CD4-positive, alpha-beta T cell treated with Interferon alpha-2 for 1 hour (primary cell): ENCODE measurements around the gene MROH2B.
"Not testable (repeated sequence)": the region's sequence is repeated elsewhere in the genome, so short reads cannot be mapped to it uniquely, and the experiment has no call there.

Source experiments
- DNase-seq, 2 donors: peaks; one replicate each; pipeline ENCODE4 v3.0.0-alpha.2; 2020 to 2022

MROH2B gene

DNA sequence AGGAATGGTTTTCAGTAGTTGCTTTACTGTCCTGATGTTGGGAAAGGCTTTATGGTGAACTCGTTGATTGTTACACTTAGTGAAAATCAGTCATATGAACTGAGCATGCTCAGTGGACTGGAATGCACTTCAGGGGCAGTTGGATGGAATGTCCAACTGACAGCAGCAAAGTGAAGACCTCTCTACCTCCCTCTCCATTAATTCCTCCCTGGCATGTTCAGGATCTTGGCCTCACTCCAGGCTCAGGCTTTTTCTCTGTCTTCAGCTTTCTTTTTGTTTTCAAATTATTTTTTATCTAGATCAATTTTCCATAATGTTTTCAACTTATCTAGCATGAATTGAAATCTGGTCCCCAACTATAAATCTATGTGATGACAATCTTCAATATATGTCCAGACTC, at the start of gene MROH2B:
TSS of gene MROH2B (minus strand) at position 101 of the 400 bp plus-strand sequence. CDS start 490 bp downstream, outside the sequence.
- DNase-seq, result no peak

DNA sequence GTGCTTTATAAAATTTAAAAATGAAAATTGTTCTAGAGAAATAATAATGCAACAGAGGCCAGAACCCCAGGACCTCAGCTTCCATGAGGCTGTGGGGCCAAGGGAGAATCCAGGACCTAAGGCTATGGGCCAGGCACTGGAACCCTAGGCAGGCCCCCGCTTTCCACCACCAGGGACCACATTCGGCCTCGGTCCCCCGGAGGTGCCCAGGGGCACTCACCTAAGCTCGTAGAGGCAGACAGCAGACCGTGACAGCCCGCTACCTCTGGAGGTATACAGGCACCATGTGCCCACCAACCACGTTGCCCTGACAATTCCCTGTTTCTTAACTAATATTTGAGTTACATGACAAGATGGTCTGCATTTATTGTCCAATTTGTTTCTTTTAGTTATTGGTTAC, 49.5 kb upstream of the MROH2B start:
- no peak for DNase-seq

DNA sequence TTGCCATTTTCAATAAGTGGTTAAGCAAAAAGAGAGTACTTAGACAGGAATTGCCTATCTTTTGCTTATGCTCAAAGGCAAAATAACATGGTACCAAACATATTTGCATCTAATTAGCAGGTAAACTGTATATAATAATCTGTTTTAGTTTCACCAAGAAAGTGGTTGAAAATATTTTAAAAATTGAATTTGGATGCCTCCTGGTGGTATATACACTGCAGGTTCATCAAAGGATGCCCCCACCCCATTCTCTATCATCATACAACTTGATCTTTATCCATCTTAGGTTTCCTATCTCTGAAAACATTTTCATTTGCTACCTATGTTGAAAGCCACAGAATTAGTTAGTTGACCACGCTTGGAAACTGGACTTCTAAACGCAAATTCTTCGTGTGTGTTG, 47.0 kb upstream of the MROH2B start:
- no peak for DNase-seq

DNA sequence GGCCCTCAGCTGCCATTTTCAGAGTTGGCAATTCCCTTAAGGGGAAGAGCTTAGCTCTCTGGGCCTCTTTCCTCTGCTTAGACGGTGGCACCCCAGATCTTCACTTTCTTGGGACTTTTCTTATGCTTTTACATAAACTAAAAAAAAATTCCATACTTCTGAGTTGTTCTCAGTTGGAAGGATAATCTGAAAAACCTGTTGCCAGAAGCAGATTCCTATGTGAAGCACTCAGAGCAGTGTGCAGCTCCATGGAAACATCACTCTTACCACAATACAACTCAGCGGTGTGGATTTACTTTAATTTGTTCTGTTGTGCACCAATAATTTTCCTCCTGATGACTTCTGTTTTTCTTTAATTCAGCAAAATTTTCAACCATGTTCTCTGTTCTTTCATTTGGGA, 44.1 kb upstream of the MROH2B start:
- DNase-seq, result no peak

DNA sequence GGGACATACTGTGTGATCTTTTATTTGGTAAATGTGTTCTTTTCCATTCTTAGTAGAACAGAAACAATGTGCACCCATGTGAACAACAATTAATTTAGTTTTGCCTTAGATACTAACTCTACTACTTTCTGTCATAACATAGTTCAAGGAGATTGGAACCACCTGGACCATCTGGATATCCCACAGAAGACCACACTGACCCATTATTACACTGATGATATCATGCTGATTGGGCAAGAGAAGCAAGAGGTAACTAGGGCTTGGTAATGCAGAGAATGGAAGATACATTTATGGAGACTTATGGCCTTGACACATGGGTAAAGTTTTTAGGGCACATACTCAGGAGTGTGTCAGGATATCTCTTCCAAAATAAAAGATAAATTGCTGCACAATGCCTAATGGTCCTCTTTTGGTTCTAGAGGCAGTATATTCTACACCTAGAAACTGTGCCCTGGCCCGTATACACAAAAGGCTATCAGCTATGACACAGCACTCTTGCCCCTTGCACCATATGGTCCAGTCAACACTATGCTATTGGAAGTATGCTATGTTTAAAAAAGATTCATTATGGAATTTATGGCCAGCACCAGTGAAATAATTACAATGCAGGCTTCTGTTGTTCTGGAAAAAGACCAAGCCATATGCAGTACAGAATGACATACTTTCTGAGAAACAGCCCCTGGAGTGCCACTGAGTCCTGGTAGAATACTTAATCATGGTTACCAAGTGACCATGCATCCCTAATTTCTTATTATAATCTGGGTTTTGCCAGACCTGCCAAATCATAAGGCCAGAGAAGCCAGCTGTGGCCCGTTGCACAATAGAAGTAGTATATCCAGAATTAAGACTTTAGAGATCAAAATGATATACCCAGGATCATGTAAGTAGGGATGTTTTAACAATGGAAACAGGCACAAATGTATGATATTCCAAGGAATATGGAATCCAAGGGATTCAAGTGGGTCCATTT, 41.6 kb upstream of the MROH2B start:
- DNase-seq, result no peak

DNA sequence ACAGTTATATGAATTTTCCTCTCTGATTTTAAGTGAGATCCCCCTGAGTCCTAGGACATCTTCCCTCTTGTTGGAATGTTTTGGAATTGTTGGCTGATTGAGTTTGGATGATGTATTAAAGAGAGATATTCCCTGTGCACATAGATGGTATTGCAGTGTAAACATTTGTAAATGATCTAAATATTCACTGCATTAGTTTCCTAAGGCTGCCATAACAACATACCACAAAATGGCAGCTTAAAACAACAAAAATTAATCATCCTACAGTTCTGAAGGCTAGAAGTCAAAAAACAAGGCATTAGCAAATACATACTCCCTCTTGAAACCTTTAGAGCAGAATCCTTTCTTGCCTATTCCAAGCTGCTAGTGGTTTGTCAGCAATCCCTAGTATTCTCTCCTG, 38.0 kb upstream of the MROH2B start:
- no peak for DNase-seq

DNA sequence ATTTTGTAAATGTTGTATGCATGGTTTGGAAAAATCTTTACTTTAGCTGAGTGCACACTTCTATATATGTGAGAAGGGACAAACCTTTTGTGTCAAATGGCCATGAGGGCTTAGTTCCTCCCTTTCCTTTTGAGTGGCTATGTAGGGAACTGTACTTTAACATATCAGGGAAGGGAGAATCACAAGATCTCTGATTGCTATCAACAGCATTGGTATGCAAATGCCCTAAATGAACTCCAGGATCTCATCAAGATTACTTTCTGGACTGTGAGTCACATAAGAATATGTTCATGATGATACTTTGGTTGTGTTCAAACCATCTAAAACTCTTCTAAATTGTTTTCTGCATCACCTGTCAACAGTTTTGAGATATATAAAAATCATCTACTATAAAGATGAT, 31.2 kb upstream of the MROH2B start:
- no peak for DNase-seq

DNA sequence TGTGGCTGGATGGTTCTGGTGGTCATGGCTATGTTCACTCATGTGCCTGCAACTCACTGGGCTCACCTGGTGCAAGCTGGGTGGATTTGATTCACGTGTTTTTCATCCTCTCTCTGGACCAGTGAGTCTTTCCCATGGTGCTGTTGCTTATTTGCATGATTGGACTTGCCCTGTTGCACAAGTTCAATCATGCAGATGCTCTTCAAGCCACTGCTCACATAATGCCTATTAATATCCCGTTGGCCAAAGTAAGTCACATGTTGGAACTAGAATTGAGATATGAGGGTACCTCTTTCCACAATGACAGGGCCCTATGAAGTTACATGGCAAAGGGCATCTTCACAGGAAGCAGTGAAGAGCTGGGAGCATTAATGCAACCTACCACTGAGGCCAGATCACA, 26.5 kb upstream of the MROH2B start:
- DNase-seq, result no peak

DNA sequence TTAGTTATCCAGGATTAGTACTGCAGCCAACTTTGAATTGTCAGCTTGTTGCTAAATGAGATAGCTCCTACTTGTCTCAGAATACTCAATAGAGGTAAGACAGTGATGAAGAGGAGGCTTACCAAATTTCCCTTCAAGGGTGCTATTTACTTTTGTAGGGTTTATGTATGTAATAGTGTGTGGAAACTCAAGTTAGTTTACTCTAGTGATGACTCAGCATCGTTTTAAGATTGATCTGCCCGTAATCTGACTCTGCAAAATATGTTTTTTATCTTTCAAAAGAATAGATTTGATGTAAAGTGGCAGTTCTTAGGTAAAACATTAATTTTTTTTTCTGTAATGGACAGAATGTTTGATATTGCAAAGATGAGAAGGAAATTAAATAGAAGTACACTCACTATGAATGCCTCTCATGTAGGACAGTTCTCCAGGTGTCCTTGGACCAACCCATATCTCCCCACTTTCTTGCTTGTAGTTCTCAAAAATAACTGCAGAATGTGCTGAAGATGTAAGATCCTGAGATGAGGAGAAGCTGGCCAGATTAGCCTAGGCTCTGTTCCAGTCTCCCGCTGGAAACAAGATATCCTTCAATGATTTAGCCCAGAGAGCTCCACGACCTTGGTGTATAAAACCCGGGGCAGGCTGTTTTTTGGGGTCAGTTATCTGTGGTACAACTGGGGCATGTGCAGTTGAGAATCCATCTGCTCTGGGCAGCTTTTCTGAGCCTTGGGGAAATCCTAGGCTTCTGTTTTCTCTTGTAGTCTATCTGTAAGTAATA, 24.4 kb upstream of the MROH2B start:
- DNase-seq, result no peak

DNA sequence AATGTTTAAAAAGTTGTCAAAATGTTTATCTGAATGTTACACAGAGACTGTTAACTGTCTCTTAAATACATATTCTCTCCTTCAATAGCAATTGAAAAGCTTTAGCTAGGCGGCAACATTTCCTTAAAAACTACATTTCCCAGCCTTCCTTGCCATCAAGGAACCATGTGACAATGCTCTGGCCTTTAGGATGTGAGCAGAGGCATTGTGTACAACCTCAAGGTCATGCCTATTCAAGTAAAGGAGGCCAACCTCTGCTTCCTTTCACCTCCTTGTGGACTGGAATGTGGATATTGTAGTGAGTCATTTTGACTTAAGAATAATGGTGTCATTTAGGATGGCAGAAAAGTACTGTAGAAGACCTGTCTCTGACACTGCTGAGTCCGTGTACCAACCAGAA, 23.7 kb upstream of the MROH2B start:
- DNase-seq, result no peak

DNA sequence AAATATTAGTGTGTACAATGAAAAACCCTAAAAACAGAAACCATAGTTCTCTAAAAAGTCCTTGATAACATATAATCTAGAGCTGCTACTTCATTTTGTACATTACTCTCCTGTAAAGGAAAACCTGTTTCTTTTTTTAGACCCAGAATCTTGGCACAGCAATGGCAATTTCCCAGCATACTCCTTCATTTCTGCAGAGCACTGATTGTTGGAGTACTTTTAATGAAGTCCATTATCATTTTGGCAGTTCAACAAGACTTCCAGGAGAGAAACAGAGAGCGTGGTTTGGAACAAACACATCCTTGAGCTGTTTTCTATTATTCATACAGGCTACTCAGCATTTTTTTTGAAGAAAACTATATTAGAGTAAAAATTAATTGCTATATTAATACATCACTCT, 22.7 kb upstream of the MROH2B start:
- DNase-seq, result no peak

DNA sequence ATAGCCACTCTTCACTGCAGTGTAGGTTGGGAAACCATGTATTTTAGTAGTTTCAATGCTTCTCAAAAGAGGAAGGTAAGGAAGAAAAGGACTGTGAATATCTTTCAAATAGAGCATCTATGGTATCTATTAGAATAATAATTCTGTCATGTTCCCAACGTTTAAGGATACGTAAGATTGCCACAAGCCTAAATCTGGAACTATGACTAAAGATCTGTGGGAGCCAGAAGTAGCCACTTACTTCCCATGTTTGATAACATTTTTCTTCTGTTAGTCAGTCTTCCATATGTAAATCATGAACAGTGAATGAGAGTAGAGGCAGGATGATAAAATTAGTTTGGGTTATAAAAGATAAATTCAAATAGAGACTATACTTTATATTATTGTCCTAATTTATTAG, 16.3 kb upstream of the MROH2B start:
- no peak for DNase-seq

DNA sequence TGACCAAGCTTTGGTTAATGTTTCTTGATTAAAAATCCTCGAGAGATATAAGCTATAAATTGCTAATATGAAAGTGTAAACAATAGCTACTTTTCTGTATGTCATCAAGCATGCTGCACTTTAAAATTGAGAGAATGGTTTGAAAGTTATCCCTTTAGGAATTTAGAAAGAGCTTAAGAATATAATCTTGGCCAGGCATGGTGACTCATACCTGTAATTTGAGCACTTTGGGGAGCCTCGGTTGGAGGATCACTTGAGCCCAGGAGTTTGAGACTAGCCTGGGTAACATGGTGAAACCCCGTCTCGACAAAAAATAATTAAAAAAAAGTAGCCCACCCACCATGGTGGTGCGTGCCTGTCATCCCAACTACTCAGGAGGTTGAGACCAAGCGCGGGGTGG, 12.2 kb upstream of the MROH2B start:
- DNase-seq, result no peak

DNA sequence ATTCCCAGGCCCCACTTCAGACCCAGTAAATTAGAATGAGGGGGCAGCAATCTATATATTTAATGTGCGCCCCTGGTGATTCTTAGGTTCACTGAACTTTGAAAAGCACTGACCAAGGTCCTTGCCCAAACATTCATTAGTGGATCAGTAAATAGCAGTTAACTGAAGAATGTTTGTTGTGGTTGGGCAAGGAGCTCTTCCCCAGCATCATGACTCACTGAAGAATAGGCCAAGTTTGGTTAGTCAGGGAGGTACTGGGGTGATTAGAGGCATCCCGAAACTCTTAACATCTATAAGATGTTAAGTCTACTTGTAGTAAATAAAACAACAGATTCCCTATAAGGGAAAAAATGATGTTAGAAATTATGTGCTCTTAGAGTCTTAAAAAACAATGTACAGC, 833 bp upstream of the MROH2B start:
- DNase-seq, result no peak

DNA sequence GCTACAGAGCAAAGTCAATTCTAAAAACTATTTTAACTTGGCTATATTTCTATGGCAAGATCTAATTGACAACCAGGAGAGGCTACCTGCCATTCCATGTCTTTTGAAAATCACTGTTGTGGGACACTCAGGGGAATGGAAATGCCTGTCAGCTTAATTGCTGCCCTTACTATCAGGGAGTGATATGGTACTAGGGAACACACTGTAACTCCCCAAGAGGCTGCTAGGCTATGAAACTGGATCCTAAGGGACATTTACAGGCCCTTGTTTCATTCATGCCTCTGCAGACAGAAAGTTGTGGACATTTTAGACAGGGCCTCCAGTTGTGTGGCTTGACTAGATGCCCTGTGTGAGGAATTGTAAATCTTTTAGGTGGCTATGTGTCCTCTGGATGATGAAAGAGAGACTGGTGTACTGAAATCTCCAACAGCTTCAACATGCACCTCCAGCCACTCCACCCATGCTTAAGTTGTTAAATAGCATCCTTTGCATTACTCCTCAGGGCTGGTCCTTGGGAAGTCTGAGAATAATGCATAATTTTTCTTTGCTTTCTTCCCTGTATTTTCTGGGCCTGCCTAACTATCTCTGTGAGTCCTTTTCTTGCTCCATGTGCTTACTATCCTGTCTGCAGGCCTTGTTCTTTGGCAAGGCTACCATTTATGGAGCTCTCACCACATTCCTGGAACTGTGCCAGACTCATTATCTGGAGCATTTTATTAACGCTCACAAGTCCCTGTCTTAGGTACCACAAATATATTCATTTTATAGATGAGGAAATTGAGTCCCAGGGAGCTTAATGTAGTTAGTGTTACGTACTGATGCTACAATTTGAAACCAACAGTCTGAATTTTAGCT, 3.2 kb downstream of the MROH2B start:
- no peak for DNase-seq

DNA sequence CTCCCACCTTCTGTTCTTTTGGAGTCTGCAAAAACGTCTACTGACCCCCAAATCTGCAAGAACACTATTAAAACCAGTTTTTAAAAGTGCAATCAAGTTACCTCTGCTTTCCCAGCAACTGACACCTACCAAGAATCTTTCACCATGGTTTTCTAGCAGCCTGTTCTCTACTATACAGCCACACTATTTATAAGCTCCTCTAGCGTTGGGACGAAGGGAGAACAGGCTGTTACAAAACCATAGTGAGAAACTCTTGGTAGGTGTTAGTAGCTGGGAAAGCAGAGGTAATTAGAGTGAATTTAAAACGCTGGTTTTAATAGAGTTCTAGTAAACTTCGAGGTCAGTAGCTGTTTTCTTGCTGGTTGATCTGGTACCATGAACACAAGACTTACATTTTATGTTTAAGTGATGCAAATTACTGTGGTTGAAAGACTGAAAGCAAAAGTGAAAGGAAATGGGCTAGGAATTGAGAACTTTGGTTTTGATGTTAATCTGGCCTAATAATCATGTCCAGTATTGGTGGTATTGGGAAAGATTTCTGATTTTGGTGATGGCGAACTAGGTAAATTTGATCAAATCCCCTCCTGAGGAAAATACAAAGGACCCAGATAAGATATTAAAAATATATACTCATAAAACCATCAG, 5.3 kb downstream of the MROH2B start:
- DNase-seq, result no peak

DNA sequence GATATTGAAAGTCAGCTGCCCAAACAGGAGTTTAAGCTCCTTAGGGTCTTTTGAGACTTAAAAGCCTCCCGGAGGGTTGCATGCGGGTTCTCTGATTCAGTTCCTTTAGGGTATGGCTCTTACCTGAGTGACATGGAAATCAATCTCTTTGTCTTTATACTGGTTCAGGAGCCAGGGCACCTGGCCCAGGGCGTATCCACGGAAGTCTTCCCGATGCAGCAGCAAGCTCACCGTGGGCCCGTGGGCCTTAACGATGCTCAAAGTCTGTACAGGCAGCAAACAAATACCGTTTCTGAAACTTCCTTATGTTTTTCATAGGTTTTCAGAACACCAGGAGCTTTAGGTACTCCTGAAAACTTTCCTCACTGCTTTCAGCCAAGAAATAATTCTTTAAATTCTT, 13.2 kb downstream of the MROH2B start:
- DNase-seq, result no peak

DNA sequence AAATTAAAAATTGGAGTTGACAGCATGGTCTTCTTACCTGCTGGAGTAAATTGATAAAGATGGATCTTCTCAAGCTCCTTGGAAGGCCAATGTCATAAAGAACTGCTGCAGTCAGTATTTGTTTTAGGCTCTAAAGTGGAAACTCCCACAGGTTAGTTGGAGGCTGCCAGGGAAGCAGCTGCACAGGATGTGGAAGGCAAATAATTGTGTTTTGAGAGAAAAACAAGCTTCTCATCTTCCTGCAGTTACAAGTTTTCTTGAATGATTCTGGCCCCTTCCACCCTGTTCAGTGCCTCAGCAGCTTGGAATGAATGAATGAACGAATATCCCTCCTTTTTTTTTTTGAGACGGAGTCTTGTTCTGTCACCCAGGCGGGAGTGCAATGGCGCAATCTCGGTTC, 13.9 kb downstream of the MROH2B start:
- DNase-seq, result no peak

DNA sequence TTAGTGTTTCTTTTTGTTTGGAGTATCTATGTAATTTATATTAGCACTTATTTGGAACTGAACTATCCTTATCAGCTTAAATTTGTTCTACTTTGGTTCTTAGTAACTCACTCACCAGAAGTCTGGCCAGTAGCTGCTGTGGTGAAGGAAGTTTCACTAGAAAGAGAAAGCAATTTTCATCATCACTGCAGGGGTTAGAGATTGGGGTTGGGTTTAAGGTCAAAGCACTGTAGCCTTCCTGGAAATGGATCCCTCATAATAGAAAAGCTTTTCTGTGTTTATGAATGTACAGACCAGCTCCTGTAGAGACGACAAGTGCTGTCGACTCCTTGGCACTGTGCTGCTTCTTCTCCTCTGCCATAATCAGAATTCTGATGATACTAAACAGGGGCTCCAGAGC, 22.2 kb downstream of the MROH2B start:
- no peak for DNase-seq

DNA sequence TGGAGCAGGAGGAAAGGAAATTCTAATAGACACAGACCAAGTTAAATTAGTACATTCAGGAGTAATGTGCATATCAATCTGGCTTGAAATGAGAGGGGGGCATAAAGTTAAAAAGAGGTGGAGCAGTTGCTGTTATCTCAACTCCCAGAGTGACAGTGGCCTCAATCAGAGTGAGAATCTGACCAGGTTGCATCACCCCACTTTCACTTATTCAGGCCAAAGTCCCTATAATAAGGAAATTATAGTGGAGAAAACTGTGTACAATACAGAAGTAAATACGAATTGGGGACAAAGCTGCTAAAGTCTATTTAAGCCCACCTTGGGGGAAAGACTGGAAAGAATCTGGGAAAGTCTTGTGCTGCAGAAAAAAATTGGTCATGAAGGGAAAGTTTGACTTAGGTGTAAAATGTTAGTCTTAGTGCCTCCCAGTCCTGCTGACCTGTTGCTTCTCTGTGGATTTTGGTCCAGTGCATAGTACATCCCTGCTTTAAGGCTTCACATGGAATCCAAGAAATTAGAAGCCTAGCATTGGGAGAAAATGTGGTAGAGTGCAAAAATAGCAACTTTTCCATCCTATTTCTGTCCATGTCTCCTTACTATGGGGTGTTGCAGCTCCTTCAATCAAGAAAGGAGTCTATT, 27.9 kb downstream of the MROH2B start:
- no peak for DNase-seq

DNA sequence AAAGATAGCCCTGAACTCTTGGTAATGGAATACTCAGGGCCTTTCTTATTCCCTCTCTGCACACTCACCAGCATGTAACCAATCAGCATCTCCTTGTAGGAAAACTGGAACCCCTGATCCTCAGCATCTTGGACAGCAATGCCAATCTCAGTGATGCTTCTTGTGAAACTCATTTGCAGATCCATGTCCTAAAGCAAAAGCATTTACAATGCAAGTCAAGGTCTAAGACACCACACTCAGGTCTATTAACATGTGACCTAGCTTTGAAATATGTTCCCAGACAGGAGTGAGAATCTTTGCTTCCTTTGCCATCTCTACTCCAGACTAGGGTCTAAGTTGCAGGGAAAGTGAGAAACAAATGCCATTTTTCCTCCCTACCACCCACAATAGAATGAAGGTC, 38.2 kb downstream of the MROH2B start:
- no peak for DNase-seq

DNA sequence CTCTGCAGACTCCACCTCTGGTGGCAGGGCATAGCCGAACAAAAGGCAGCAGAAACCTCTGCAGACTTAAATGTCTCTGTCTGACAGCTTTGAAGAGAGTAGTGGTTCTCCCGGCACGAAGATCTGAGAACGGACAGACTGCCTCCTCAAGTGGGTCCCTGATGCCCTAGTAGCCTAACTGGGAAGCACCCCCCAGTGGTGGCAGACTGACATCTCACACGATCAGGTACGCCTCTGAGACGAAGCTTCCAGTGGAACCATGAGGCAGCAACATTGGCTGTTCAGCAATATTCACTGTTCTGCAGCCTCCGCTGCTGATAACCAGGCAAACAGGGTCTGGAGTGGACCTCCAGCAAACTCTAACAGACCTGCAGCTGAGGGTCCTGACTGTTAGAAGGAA, 48.5 kb downstream of the MROH2B start:
- DNase-seq, result not testable (repeated sequence)
